Cardiac muscle cell (in vitro differentiated cells and primary cell): ENCODE data around the gene RPL13A. TPM values are rescaled to one million over a fixed set of nuclear protein-coding genes. Genes with fewer than 3 reads are reported as not detected.
A peak's percentile ranks its signal among the peaks of the same experiment; 100 is the strongest.
"Not testable (repeated sequence)": the region's sequence is repeated elsewhere in the genome, so short reads cannot be mapped to it uniquely, and the experiment has no call there.

ENCODE experiments used
- DNase-seq, 2 donors: peaks; one replicate each; pipeline versions ENCODE4 v3.0.0 to v3.0.0-alpha.2; 2010 to 2017; ENCODE audit warnings: low read depth in 1 of 2, low spot score in 1 of 2
- H3K27ac ChIP-seq: fragments of 200-600 bp; sonication (generic); 2 replicates; pipeline ENCODE4 v1.5.1; 2016
- H3K27me3 ChIP-seq: fragments of 200-600 bp; sonication (generic); 2 replicates; pipeline ENCODE4 v1.6.0; 2016; ENCODE audit warnings: control low read depth
- H3K36me3 ChIP-seq: fragments of 200-600 bp; sonication (generic); 2 replicates; pipeline ENCODE4 v1.5.1; 2016; ENCODE audit warnings: control low read depth
- H3K4me1 ChIP-seq: fragments of 200-600 bp; sonication (generic); 2 replicates; pipeline ENCODE4 v1.8.1; 2017; ENCODE audit warnings: low read depth, mild to moderate bottlenecking, mixed run types
- H3K4me3 ChIP-seq: fragments of 200-600 bp; sonication (generic); 2 replicates; pipeline ENCODE4 v1.5.1; 2016; ENCODE audit warnings: mild to moderate bottlenecking
- H3K9me3 ChIP-seq: fragments of 200-600 bp; sonication (generic); 2 replicates; pipeline ENCODE4 v1.5.1; 2017; ENCODE audit warnings: low read depth, mild to moderate bottlenecking, control low read depth
- CTCF ChIP-seq: IDR thresholded peaks from 2 replicates; pipeline ENCODE4 v1.5.1; 2012; ENCODE audit warnings: low read depth, mild to moderate bottlenecking, low read length
- polyA plus RNA-seq: library from polyadenylated mRNA; unstranded; fragments of >200 nt; fragmentation: Nextera tagmentation; extraction: Ambion mirVana; gene quantifications from 2 replicates; pipeline ENCODE4 v1.2.1, GENCODE V29; 2016
- total RNA-seq: library from RNA; depleted of rRNA; stranded (reverse); fragments of >200 nt; gene quantifications from 2 replicates; pipeline ENCODE4 v1.2.3, GENCODE V29; 2016

The RPL13A gene
- total and polyA plus RNA-seq, 2 experiments from 2014 or later = 752 to 2,232 TPM

- peak; percentile 66 to 70 for DNase-seq
- H3K9me3 ChIP-seq = no peaks in the 10 kb centered on the region
- no peak overlapping the region for H3K27ac ChIP-seq
- H3K27me3 ChIP-seq = no peaks in the 10 kb centered on the region
- H3K36me3 ChIP-seq = no peaks in the 10 kb centered on the region
- no peak for TF ChIP-seq CTCF
- no peak overlapping the region for H3K4me3 ChIP-seq
- no peaks in the 10 kb centered on the region for H3K4me1 ChIP-seq
These were observed 18.5 kb upstream of the RPL13A start for GRCh38 chr19:49468746-49469447.

- no peak overlapping the region for H3K27ac ChIP-seq
- no peak overlapping the region for H3K4me3 ChIP-seq
- H3K36me3 ChIP-seq = no peaks in the 10 kb centered on the region
- TF ChIP-seq CTCF = no peak
- H3K27me3 ChIP-seq = no peaks in the 10 kb centered on the region
- DNase-seq = no peak
- no peaks in the 10 kb centered on the region for H3K4me1 ChIP-seq
- H3K9me3 ChIP-seq = no peaks in the 10 kb centered on the region
These were observed 17.4 kb upstream of the RPL13A start for GRCh38 chr19:49469828-49470614.

DNA sequence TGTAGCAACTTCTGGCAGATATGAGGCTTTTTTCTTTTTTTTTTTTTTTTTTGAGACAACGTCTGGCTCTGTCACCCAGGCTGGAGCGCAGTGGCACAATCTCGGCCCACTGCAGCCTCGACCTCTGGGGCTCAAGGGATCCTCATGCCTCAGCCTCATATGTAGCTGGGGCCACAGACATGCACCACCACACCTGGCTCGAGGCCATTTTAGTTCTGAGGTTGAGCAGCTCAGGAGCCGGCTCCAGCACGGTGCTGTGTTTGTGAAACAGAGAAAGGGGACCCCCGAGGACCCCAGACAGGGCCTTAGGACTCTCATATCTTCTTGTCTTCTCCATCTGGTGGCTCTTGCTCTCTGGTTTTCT, 16.8 kb upstream of the RPL13A start:
- H3K27me3 ChIP-seq = no peaks in the 10 kb centered on the region
- H3K36me3 ChIP-seq = no peaks in the 10 kb centered on the region
- no peak for TF ChIP-seq CTCF
- no peaks in the 10 kb centered on the region for H3K4me1 ChIP-seq
- H3K9me3 ChIP-seq = no peaks in the 10 kb centered on the region
- H3K27ac ChIP-seq = no peak overlapping the region
- no peak for DNase-seq
- H3K4me3 ChIP-seq = no peak overlapping the region

DNA sequence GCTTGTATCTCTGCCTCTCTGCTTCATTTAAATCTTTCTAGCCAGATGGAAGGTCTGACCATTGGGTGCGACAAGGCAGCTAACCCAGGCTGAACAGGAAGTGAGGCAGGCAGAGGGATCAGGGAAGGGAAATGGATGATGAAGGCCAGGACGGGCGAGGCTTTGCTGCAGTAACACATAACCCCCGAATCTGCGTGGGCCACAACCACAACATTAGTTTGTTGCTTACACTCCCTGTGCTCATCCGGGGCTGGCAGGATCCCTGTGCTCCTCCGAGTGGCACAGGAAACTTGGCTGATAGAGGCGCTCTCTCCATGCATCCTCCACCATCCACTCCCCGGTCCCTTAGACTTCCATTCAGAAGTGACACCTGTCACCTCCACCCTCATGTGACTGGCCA, 14.5 kb upstream of the RPL13A start:
- Histone ChIP-seq H3K36me3 (no peaks in the 10 kb centered on the region), H3K4me3 (no peak overlapping the region), H3K27me3 (no peaks in the 10 kb centered on the region), H3K9me3 (no peaks in the 10 kb centered on the region), H3K27ac (no peak overlapping the region), H3K4me1 (no peaks in the 10 kb centered on the region)
- no peak for DNase-seq
- no peak for TF ChIP-seq CTCF

DNA sequence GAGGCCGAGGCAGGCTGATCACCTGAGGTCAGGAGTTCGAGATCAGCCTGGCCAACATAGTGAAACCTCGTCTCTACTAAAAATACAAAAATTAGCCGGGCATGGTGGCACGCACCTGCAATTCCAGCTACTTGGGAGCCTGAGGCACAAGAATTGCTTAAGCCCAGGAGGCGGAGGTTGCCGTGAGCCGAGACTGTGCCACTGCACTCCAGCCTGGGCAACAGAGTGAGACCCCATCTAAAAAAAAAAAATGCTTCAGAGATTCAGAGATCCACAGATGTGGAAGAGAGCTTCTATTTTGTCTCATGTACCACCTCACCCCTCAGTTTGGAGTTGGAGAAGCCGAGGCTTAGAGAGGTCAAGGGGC, 13.9 kb upstream of the RPL13A start:
- not testable (repeated sequence) for H3K9me3 ChIP-seq, H3K27me3 ChIP-seq, H3K27ac ChIP-seq, H3K4me3 ChIP-seq, H3K4me1 ChIP-seq, H3K36me3 ChIP-seq, DNase-seq

DNA sequence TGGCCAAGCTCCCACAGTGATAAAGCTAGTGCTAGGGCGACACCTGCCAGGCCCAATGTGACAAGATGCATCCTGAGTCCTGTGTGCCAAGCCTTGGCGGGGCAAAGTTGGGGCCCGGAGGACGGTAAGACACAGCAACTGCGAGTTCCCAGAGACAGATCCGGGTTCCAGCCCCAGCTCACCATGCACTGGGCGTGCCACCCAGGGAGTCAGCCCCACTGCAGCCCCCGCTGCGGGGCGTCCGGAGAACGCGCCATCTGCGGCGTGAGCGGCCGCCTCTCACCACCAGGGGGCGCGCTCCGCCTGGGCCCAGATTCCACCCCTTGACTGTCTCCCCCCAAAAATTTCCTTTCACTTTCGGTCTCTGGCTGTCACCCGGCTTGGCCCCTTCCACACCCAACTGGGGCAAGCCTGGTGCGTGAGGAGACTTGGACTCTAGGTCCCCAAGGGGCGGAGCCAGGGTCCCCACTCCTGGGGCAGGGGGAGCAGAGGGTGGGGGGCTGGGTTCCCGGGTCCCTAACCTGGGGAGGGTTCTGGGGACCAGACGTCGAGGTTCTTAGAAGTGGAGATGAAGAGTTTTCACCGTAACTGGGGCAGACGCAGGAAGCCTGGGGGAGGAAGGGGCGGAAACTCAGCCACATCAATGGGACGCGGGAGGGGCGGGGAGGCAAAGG, 13.4 kb upstream of the RPL13A start, which contains the start of gene FLT3LG:
TSS of gene FLT3LG (plus strand) at position 348 of the 674 bp plus-strand sequence. CDS start 425 bp downstream, outside the sequence.
- TF ChIP-seq CTCF = peak; percentile 98
- Histone ChIP-seq H3K4me3 (peak within 1 kb of the TSS; percentile 21), H3K9me3 (no peaks in the 10 kb centered on the region), H3K27me3 (no peaks in the 10 kb centered on the region), H3K36me3 (no peaks in the 10 kb centered on the region), H3K27ac (no peak within 1 kb of the TSS), H3K4me1 (no peaks in the 10 kb centered on the region)
- peak; percentile 60 to 78 for DNase-seq
